CD14-positive monocyte (primary cell): Measurements from ENCODE around the gene GNAS. TPM values are rescaled to one million over a fixed set of nuclear protein-coding genes. Genes with fewer than 3 reads are reported as not detected.

Experiments
- DNase-seq, 3 donors: peaks; one replicate each; pipeline ENCODE4 v3.0.0-alpha.2; 2011 to 2022
- H2AFZ ChIP-seq: 2 replicates; pipeline ENCODE4 v1.6.0; 2012; ENCODE audit warnings: mild to moderate bottlenecking, low read depth, low read length, inconsistent platforms; ENCODE audit not compliant: insufficient read depth, poor library complexity, severe bottlenecking
- H3K27ac ChIP-seq, 2 donors: 1 replicate in 1 of 2; 2 replicates in 1 of 2; pipeline ENCODE4 v1.5.1; 2012 to 2013; ENCODE audit warnings: low read length in 2 of 2, control low read depth in 1 of 2, inconsistent platforms in 1 of 2, low read depth in 1 of 2, mild to moderate bottlenecking in 1 of 2
- H3K27me3 ChIP-seq, 2 donors: one replicate each; pipeline versions ENCODE4 v1.6.0 to v1.6.1; 2011 to 2013; ENCODE audit warnings: low read length in 2 of 2; ENCODE audit not compliant: control insufficient read depth in 2 of 2, insufficient read depth in 2 of 2
- H3K36me3 ChIP-seq, 2 donors: replicated peaks in 1 of 2; 1 replicate in 1 of 2; 2 replicates in 1 of 2; pipeline versions ENCODE4 v1.5.1 to v1.6.1; 2012 to 2013; ENCODE audit warnings: low read length in 2 of 2, control low read depth in 1 of 2, inconsistent platforms in 1 of 2, mild to moderate bottlenecking in 1 of 2; ENCODE audit not compliant: insufficient read depth in 2 of 2, control insufficient read depth in 1 of 2
- H3K4me1 ChIP-seq, 2 donors: 1 replicate in 1 of 2; 2 replicates in 1 of 2; pipeline versions ENCODE4 v1.5.1 to v1.6.1; 2012 to 2013; ENCODE audit warnings: low read length in 2 of 2, control low read depth in 1 of 2, inconsistent platforms in 1 of 2, mild to moderate bottlenecking in 1 of 2, moderate library complexity in 1 of 2; ENCODE audit not compliant: insufficient read depth in 2 of 2, control insufficient read depth in 1 of 2
- H3K4me2 ChIP-seq: replicated peaks from 2 replicates; pipeline ENCODE3; 2012; ENCODE audit warnings: low read length, moderate library complexity, mild to moderate bottlenecking; ENCODE audit not compliant: poor library complexity, severe bottlenecking; ENCODE audit errors: extremely low read depth
- H3K4me3 ChIP-seq, 3 experiments: fragments of 200-600 bp in 1 of 3; sonication (generic) in 1 of 3; replicated peaks in 1 of 3; 1 replicate in 2 of 3; 2 replicates in 1 of 3; pipeline ENCODE4 v1.5.1; 2011 to 2013; ENCODE audit warnings: low read length in 3 of 3, mild to moderate bottlenecking in 3 of 3, control low read depth in 2 of 3, low read depth in 2 of 3, inconsistent platforms in 1 of 3, moderate library complexity in 1 of 3
- H3K79me2 ChIP-seq: 2 replicates; pipeline ENCODE4 v1.6.0; 2012; ENCODE audit warnings: mild to moderate bottlenecking, control low read depth, inconsistent platforms, low read length, moderate library complexity; ENCODE audit not compliant: insufficient read depth
- H3K9ac ChIP-seq: 2 replicates; pipeline ENCODE4 v1.6.0; 2017; ENCODE audit warnings: low read length, mild to moderate bottlenecking; ENCODE audit not compliant: insufficient read depth, poor library complexity, severe bottlenecking
- H3K9me3 ChIP-seq, 2 donors: replicated peaks in 1 of 2; 1 replicate in 1 of 2; 2 replicates in 1 of 2; pipeline versions ENCODE4 v1.5.1 to v1.6.1; 2012 to 2013; ENCODE audit warnings: low read length in 2 of 2, control low read depth in 1 of 2; ENCODE audit not compliant: control insufficient read depth in 1 of 2, insufficient read depth in 1 of 2
- H4K20me1 ChIP-seq: 2 replicates; pipeline ENCODE4 v1.6.0; 2012; ENCODE audit warnings: mild to moderate bottlenecking, low read length, control low read depth, moderate library complexity; ENCODE audit not compliant: insufficient read depth
- H3K27ac Mint-ChIP-seq, 7 donors: one replicate each; pipeline ENCODE4 v1.8.0; 2020; ENCODE audit warnings: mild to moderate bottlenecking in 7 of 7, mixed read lengths in 7 of 7, moderate library complexity in 6 of 7, inconsistent platforms in 2 of 7
- H3K27me3 Mint-ChIP-seq, 3 donors: one replicate each; pipeline ENCODE4 v1.8.0; 2021 to 2022; ENCODE audit warnings: low read depth in 3 of 3, mild to moderate bottlenecking in 3 of 3, mixed read lengths in 3 of 3, moderate library complexity in 3 of 3, inconsistent platforms in 1 of 3
- H3K36me3 Mint-ChIP-seq, 2 donors: one replicate each; pipeline ENCODE4 v1.8.0; 2020; ENCODE audit warnings: mixed read lengths in 2 of 2, inconsistent platforms in 1 of 2, mild to moderate bottlenecking in 1 of 2
- H3K4me1 Mint-ChIP-seq: one replicate; pipeline ENCODE4 v1.8.0; 2020; ENCODE audit warnings: mild to moderate bottlenecking, mixed read lengths
- H3K4me3 Mint-ChIP-seq, 2 donors: one replicate each; pipeline ENCODE4 v1.8.0; 2020; ENCODE audit warnings: mild to moderate bottlenecking in 2 of 2, mixed read lengths in 2 of 2, moderate library complexity in 1 of 2
- H3K9me3 Mint-ChIP-seq, 7 donors: one replicate each; pipeline ENCODE4 v1.8.0; 2020 to 2022; ENCODE audit warnings: mixed read lengths in 7 of 7, mild to moderate bottlenecking in 6 of 7, moderate library complexity in 6 of 7, inconsistent platforms in 2 of 7
- CTCF ChIP-seq: fragments of 200-600 bp; IDR thresholded peaks from one replicate; pipeline ENCODE4 v1.8.0; 2022; ENCODE audit warnings: antibody characterized with exemption, mild to moderate bottlenecking
- WGBS: methylation state at CpG from one replicate; pipeline ENCODE4 v1.1.5; 2013; ENCODE audit warnings: missing lambda C conversion rate; ENCODE audit not compliant: insufficient coverage; 5-methylcytosine and 5-hydroxymethylcytosine counted together
- intact Hi-C, 2 donors: fragments of 100-400 bp; cut with micrococcal nuclease; formaldehyde crosslinking; loops; one replicate each; pipeline versions ENCODE4 v1.15.0 to v1.15.1; 2023
- polyA minus RNA-seq: library from RNA; depleted of rRNA, polyadenylated mRNA; stranded (reverse); fragments of >200 nt; gene quantifications from 2 replicates; pipeline ENCODE4 v1.2.3, GENCODE V29; 2012
- polyA plus RNA-seq, 3 donors: library from polyadenylated mRNA; depleted of rRNA in 1 of 3; unstranded in 2 of 3; stranded (reverse) in 1 of 3; fragments of 300-500 nt in 2 of 3; fragments of >200 nt in 1 of 3; fragmentation: Illumina TruSeq in 2 of 3; gene quantifications; 1 replicate in 2 of 3; 2 replicates in 1 of 3; pipeline ENCODE4 v1.2.3, GENCODE V29; 2012 to 2021
- total RNA-seq, 12 experiments: library from RNA in 1 of 12; stranded (reverse) in 1 of 12; fragments of 120-200 nt in 1 of 12; gene quantifications; one replicate each; pipeline ENCODE4 v1.2.4 and lab custom pipeline; 2013 to 2026; ENCODE audit warnings: mixed read lengths in 6 of 12, inconsistent platforms in 1 of 12

Gene GNAS
- total RNA-seq (2013), result 337 TPM
- polyA plus RNA-seq (1,000 to 10,000 TPM in 1 of 3 donors, 100 to 1,000 TPM in 2; 109 to 1,105 (median 124) TPM), polyA minus RNA-seq (246 and 442 TPM in 2 replicates), total RNA-seq (lab: John Stamatoyannopoulos, UW) (141 to 604 (median 376) reads per million in 11 experiments)

DNA sequence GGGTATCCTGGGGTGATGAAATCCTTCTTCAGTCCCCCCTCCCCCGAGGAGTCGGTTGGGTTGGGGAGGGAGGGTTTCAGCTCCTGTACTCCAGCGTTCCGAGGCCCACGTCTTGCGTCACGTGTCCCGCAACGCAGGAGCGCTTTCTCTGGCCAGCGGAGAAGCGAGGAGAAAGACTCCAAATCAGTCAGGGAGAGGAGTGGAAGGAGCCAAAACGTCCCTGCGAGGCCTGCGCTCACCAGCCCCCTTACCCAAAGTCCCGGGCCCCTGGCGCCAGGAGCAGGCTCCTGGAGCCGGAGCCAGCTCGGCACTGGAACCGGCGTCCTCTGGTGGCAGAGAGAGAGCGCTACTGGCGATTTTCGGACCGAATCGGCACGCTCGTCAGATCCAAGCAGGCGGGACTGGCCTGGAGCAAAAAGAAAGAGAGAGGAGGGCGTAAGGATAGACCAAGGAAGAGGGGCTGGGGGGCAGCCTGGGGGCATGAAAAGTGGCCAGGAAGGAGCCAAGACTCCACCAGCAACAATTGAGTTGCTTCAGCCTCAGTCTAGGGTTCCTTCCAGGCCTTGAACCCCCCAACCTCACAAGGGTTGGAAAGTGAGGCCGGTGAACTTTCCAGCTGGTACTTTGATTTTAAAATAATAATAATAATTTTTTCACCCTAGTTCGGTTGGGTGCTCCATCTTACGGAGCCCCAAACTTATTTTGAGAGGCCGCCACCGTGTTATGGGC, at the start of gene GNAS:
Gene GNAS, plus strand, starts transcription at position 174 of the 729 bp plus-strand sequence.
- Histone ChIP-seq H2AFZ (peak within 1 kb of the TSS; percentile 23), H3K4me1 (peaks cover 6% of the 10 kb centered on the region in 2 donors), H3K27ac (no peak within 1 kb of the TSS), H3K36me3 (no peaks in the 10 kb centered on the region), H3K9ac (no peak within 1 kb of the TSS), H3K27me3 (peaks cover 27 to 95% of the 10 kb centered on the region in 2 donors), H3K9me3 (peaks cover 47 to 49% of the 10 kb centered on the region in 2 donors), H4K20me1 (no peaks in the 10 kb centered on the region), H3K79me2 (no peaks in the 10 kb centered on the region), H3K4me2 (peak within 1 kb of the TSS; percentile 38), H3K4me3 (no peak within 1 kb of the TSS)
- WGBS, result 48% methylated on average over 31 of the region's 35 CpGs
- Mint-ChIP-seq H3K36me3 (peaks cover 0 to 4% of the 10 kb centered on the region in 2 donors), H3K9me3 (peaks cover 10 to 47% (median 30%) of the 10 kb centered on the region in 7 donors), H3K27ac (peak within 1 kb of the TSS in 1 of 7 donors; percentile 44), H3K4me3 (peak within 1 kb of the TSS; percentile 62 to 85), H3K27me3 (peaks cover 83 to 97% (median 94%) of the 10 kb centered on the region in 3 donors), H3K4me1 (peaks cover 21% of the 10 kb centered on the region)
- TF ChIP-seq CTCF, result peak; percentile 43
- peak in 2 of 3 donors; percentile 8 to 32 for DNase-seq
- intact Hi-C loops, result loop anchor here in 1 of 2 donors (10.0 kb wide), 1 partner anchor 208 kb away; no protein-coding TSS in a partner anchor

DNA sequence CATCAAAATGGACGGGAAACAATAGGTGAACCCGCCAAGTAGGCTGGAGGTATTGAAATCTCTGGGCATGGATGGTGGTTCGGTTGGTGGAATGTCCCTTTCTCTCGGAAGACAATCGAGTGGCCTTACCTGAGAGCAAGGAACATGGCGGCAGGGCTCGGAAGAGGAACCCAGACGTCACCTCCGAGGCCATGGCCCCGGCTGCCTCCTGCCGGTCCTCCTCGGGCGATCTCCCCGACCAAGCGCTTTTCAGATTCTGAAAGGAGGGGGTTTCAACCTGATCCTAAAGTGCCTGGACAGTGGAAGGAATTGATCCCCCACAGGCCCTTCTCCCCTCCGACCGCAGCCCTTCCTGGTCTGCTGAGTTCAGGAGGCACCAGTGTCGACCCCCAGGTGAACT, 49.0 kb upstream of the GNAS start:
- Histone ChIP-seq H3K9me3 (no peaks in the 10 kb centered on the region), H2AFZ (no peak overlapping the region), H3K4me3 (no peak overlapping the region), H3K4me2 (no peak overlapping the region), H3K36me3 (no peaks in the 10 kb centered on the region), H3K27me3 (peaks cover 0 to 8% of the 10 kb centered on the region in 2 donors), H3K27ac (no peak overlapping the region), H3K9ac (no peak overlapping the region), H4K20me1 (no peaks in the 10 kb centered on the region), H3K79me2 (no peaks in the 10 kb centered on the region), H3K4me1 (no peaks in the 10 kb centered on the region)
- Mint-ChIP-seq H3K9me3 (no peaks in the 10 kb centered on the region), H3K27me3 (peaks cover 19 to 35% (median 22%) of the 10 kb centered on the region in 3 donors), H3K4me1 (no peaks in the 10 kb centered on the region), H3K27ac (no peak overlapping the region), H3K36me3 (no peaks in the 10 kb centered on the region), H3K4me3 (no peak overlapping the region)
- no peak for DNase-seq
- no peak for TF ChIP-seq CTCF
- intact Hi-C loops, result loop anchor here in 1 of 2 donors (2.0 kb wide), 1 partner anchor 33 kb away; no protein-coding TSS in a partner anchor
- WGBS, result 83% methylated on average over 3 of the region's 18 CpGs
